Measurements from ENCODE around the gene ZNF618.

DNA sequence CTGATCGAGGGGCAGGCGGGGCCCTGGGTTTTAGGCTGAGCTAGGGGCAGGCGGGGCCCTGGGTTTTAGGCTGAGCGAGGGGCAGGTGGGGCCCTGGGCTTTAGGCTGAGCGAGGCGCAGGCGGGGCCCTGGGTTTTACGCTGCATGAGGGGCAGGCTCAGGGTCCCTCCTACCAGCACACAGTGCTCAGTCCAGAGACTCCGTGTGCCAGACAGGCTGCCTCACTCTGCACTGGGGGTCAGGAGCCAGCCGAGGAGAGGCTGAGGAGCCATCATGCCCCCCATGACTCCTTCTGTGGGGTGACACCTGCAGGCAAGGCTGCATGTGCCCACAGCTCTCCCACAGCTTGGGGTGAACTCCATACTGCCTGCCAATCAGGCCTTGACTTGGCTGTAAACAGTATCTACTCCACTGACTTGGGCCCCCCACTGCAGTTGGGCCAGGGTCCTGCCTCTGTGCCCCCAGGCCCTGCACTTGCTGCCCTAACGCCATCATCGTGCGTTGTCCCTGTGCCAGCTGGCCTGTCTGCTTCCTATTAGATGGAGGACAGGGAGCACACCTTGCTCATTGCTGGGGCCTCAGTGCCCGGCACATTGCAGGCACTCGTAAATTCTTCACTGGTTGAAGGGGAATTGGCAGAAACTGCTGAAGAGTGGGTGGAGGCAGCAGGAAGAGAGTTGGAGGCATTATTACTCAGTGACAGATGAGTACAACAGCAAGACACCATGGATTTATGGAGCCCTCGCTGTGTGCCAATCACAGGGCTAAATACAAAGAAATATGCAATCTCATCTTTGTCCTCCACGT is 123.3 kb downstream of the ZNF618 start:
- TF ChIP-seq POLR2A (IDR thresholded peaks at IDR 0.05; ENCODE audit: low read depth, low read length) (no peak), TAF1 (IDR thresholded peaks at IDR 0.05; ENCODE audit: borderline replicate concordance, low read depth, low read length) (no peak)

All from GM12892 (cell line).